CD4-positive, alpha-beta memory T cell (primary cell): ENCODE measurements around the gene GPAT3. TPM values are rescaled to one million over a fixed set of nuclear protein-coding genes. Genes with fewer than 3 reads are reported as not detected.

Source experiments
- polyA plus RNA-seq, 2 donors: library from polyadenylated mRNA; unstranded; fragments of 300-500 nt; fragmentation: Illumina TruSeq; gene quantifications; one replicate each; pipeline ENCODE4 v1.2.3, GENCODE V29; 2021
- total RNA-seq, 2 experiments: library from RNA; stranded (reverse); gene quantifications; one replicate each; pipeline ENCODE4 v1.2.3, GENCODE V29; 2021

The GPAT3 gene
- total and polyA plus RNA-seq, 4 experiments from 2014 or later = 7.8 to 13.4 (median 10.2) TPM

Other genes with a start within 250 kb of the GPAT3 start
- gene HPSE, start 201.3 kb upstream of the GPAT3 start, total RNA-seq = 1 to 10 TPM; 8.9 TPM
- 1 to 10 TPM; 5.6 to 6.5 TPM for gene HPSE, start 201.3 kb upstream of the GPAT3 start, polyA plus RNA-seq
- 10 to 100 TPM; 48.1 to 49.0 TPM for gene HELQ, start 80.3 kb upstream of the GPAT3 start, total RNA-seq
- gene HELQ, start 80.3 kb upstream of the GPAT3 start, polyA plus RNA-seq = 10 to 100 TPM; 17.5 to 24.0 TPM
- 10 to 100 TPM; 45.7 to 51.4 TPM for gene MRPS18C, start 80.0 kb upstream of the GPAT3 start, total RNA-seq
- 10 to 100 TPM; 60.9 to 76.3 TPM for gene MRPS18C, start 80.0 kb upstream of the GPAT3 start, polyA plus RNA-seq
- gene ABRAXAS1, start 51.0 kb upstream of the GPAT3 start, total RNA-seq = 10 to 100 TPM; 35.9 to 36.7 TPM
- 10 to 100 TPM; 10.6 to 15.4 TPM for gene ABRAXAS1, start 51.0 kb upstream of the GPAT3 start, polyA plus RNA-seq